Activated naive CD8-positive, alpha-beta T cell (primary cell): ENCODE measurements around the gene SNCB.
"Not testable (repeated sequence)": the region's sequence is repeated elsewhere in the genome, so short reads cannot be mapped to it uniquely, and the experiment has no call there.

ENCODE experiments used
- H3K27ac Mint-ChIP-seq: one replicate; pipeline ENCODE4 v1.8.0; 2021; ENCODE audit warnings: mixed read lengths
- H3K27me3 Mint-ChIP-seq: one replicate; pipeline ENCODE4 v1.8.0; 2021; ENCODE audit warnings: mixed read lengths
- H3K36me3 Mint-ChIP-seq: one replicate; pipeline ENCODE4 v1.8.0; 2021; ENCODE audit warnings: mixed read lengths
- H3K4me1 Mint-ChIP-seq: one replicate; pipeline ENCODE4 v1.8.0; 2021; ENCODE audit warnings: low read depth, mixed read lengths
- H3K4me3 Mint-ChIP-seq: one replicate; pipeline ENCODE4 v1.8.0; 2021; ENCODE audit warnings: mild to moderate bottlenecking, mixed read lengths
- H3K9me3 Mint-ChIP-seq: one replicate; pipeline ENCODE4 v1.8.0; 2021; ENCODE audit warnings: low read depth, mixed read lengths

SNCB gene

DNA sequence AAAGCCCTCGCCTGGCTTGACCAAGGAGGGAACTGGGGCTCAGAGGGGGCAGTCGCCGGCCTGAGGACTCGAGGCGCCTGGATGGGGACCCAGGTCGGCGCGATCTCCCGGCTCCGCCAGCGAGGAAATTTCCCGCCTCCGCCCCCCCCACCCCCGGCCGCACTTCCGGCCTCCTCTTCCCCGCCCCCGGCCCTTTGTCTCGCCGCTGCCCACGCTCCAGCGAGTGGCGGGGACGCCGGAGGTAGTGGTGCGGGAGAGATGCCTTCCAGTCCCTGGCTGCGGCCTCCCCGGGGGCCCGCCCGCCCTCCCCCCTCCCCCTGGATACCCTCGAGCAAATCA, 19.9 kb downstream of the SNCB start:
- H3K27ac Mint-ChIP-seq: no peak overlapping the region
- no peaks in the 10 kb centered on the region for H3K36me3 Mint-ChIP-seq
- peak overlapping the region; percentile 81 for H3K4me3 Mint-ChIP-seq
- peaks cover 13% of the 10 kb centered on the region for H3K4me1 Mint-ChIP-seq
- H3K27me3 Mint-ChIP-seq: peaks cover 26% of the 10 kb centered on the region
- no peaks in the 10 kb centered on the region for H3K9me3 Mint-ChIP-seq

DNA sequence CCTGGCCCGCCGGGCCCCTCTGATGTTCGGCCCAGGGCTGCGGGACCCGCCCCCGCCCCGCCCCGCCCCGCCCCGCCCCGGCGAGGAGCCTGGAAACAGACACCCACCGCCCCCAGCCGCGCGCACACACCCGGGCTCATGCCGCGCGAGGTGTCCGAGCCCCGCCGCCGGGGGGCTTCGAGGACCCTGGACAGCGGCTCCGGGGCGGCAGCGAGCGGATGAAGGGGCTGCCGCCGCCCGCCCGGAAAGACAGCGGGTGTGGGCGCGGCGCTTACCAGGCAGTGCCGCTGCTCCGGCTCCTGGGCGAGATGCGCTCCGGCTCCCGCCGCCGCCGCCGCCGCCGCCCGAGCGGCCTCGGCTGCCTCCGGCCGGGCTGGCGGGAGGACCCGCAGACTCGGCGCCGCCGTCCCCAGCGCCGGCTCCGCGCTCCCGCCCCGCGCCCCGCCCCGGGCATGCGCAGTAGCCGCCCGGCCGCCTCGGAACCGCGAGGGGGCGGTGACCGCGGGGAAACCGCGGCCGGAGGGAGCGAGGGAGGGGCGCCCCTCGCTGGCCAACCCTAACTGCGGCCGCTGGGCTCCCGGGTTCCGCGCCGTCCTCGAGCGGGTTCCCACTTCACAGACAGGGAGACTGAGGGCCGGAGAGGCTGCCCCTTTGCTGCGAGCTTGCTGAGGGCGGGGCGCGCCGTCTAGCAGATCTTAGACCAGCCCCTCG, 20.5 kb downstream of the SNCB start, which contains the start of gene GPRIN1:
TSS of gene GPRIN1 (minus strand) at position 433 of the 711 bp plus-strand sequence. CDS start 10,322 bp downstream, outside the sequence.
- H3K4me1 Mint-ChIP-seq: peaks cover 13% of the 10 kb centered on the region
- peak within 1 kb of the TSS; percentile 92 for H3K4me3 Mint-ChIP-seq
- no peaks in the 10 kb centered on the region for H3K36me3 Mint-ChIP-seq
- H3K27me3 Mint-ChIP-seq: peaks cover 26% of the 10 kb centered on the region
- no peak within 1 kb of the TSS for H3K27ac Mint-ChIP-seq
- no peaks in the 10 kb centered on the region for H3K9me3 Mint-ChIP-seq

GRCh38 chr5:176608937-176609723, 21.2 kb downstream of the SNCB start:
- Mint-ChIP-seq H3K27me3 (peaks cover 26% of the 10 kb centered on the region), H3K27ac (no peak overlapping the region), H3K9me3 (no peaks in the 10 kb centered on the region), H3K36me3 (no peaks in the 10 kb centered on the region), H3K4me1 (peaks cover 13% of the 10 kb centered on the region), H3K4me3 (peak overlapping the region; percentile 92)

- peaks cover 23% of the 10 kb centered on the region for H3K27me3 Mint-ChIP-seq
- no peak overlapping the region for H3K4me3 Mint-ChIP-seq
- H3K4me1 Mint-ChIP-seq: peaks cover 13% of the 10 kb centered on the region
- H3K9me3 Mint-ChIP-seq: no peaks in the 10 kb centered on the region
- no peak overlapping the region for H3K27ac Mint-ChIP-seq
- H3K36me3 Mint-ChIP-seq: no peaks in the 10 kb centered on the region
Measured at GRCh38 chr5:176608142-176608705, 22.1 kb downstream of the SNCB start.

DNA sequence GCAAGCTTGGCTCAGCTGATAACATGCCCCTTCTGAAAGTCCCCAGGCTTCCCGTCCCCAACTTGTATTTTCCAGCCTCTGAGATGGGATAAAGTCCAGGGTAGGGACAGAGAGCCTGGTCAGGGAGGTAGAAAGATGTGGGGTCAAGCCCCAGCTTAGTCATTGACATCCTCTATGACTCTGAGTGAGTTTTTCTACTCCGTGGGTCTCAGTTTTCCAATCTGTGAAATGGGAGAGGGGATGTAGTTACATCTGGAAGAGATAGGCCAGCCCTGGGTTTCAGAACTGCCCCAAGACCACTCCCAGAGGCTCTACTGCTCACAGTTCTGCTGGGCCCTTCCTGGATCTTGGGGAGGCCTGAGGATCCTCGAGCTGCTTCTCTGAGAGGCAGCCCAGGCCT, 23.5 kb downstream of the SNCB start:
- Mint-ChIP-seq H3K4me3 (no peak overlapping the region), H3K4me1 (peaks cover 13% of the 10 kb centered on the region)

GRCh38 chr5:176606032-176606431, 24.3 kb downstream of the SNCB start:
- Mint-ChIP-seq H3K9me3 (no peaks in the 10 kb centered on the region), H3K36me3 (no peaks in the 10 kb centered on the region), H3K4me1 (peaks cover 12% of the 10 kb centered on the region), H3K27ac (no peak overlapping the region), H3K27me3 (peaks cover 7% of the 10 kb centered on the region), H3K4me3 (no peak overlapping the region)

More for the DNA sequence above, 23.5 kb downstream of the SNCB start:
- no peaks in the 10 kb centered on the region for H3K9me3 Mint-ChIP-seq
- H3K36me3 Mint-ChIP-seq: no peaks in the 10 kb centered on the region
- no peak overlapping the region for H3K27ac Mint-ChIP-seq
- H3K27me3 Mint-ChIP-seq: peaks cover 12% of the 10 kb centered on the region

DNA sequence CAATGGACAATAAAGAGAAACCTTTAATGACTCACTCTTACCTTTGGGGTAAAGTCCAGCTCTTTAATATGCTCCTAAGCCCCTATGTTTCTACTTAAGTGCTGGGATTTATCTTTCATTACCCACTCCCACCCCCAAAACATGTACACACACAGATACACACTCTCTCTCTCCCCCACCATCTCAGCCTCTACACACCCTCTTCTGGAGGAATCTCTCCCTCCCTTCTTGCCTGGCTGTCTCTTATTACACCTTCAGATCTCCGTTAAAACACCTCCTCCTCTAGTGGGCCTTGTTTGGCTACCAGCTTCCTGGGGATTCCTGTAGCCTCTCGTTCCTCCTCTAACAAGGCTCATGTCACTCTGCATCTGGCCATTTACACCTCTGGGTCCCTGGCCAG, 27.2 kb downstream of the SNCB start:
- no peaks in the 10 kb centered on the region for H3K4me1 Mint-ChIP-seq
- no peak overlapping the region for H3K4me3 Mint-ChIP-seq
- no peaks in the 10 kb centered on the region for H3K36me3 Mint-ChIP-seq
- peaks cover 2% of the 10 kb centered on the region for H3K27me3 Mint-ChIP-seq
- H3K9me3 Mint-ChIP-seq: no peaks in the 10 kb centered on the region
- no peak overlapping the region for H3K27ac Mint-ChIP-seq

DNA sequence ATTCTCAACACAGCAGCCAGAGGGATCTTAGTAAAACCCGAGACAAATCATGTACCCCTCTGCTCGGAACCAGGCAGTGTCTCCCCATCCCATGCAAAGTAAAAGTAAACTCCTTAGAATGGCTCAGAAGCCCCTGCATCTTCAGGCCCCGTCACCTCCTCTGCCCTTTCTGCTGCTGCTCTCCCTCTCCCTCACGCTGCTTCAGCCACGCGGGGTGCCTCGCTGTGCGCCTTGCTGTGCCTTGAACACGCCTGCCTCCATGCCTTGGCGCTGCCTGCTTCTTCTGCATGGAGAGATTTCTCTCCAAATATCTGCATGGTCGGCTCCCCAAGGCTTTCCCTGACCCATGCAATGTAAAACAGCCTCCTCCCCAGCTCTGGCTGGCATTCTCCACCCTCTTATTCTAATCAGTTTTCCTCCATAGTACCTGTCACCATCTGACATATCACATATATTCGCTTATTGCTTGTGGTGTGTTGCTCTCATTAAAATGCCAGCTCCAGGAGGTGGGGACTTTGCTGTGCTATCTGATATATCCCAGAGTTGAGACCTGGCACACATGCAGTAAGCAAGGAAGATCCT, 28.3 kb downstream of the SNCB start:
- H3K27ac Mint-ChIP-seq: no peak overlapping the region
- H3K4me1 Mint-ChIP-seq: no peaks in the 10 kb centered on the region
- no peaks in the 10 kb centered on the region for H3K36me3 Mint-ChIP-seq

DNA sequence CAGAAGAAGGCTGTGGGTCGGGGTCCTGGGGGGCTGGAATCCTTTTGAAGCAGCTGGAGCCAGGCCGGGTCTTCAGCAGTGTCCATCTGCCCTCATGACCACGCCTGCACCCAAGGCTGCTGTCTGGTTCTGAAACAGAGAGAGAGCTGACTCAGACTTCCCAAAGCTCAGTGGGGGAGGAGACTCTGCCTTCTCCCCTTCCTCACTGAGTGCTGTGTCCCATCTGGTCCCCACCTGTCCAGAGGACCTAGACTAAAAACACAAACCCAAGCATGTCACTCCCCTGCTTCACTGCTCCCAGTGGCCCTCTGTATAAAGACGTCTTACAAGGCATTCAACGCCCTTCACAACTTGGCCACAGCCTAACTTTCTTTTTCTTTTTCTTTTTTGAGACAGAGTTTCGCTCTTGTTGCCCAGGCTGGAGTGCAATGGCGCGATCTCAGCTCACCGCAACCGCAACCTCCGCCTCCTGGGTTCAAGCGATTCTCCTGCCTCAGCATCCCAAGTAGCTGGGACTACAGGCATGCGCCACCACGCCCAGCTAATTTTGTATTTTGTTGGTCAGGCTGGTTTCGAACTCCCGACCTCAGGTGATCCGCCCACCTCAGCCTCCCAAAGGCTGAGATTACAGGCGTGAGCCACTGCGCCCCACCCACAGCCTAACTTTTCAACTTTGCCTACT, 30.4 kb downstream of the SNCB start:
- H3K27ac Mint-ChIP-seq, H3K27me3 Mint-ChIP-seq, H3K9me3 Mint-ChIP-seq, H3K4me3 Mint-ChIP-seq, H3K36me3 Mint-ChIP-seq, H3K4me1 Mint-ChIP-seq: not testable (repeated sequence)

More for the DNA sequence above, 28.3 kb downstream of the SNCB start:
- peaks cover 2% of the 10 kb centered on the region for H3K27me3 Mint-ChIP-seq
- H3K9me3 Mint-ChIP-seq: no peaks in the 10 kb centered on the region
- H3K4me3 Mint-ChIP-seq: no peak overlapping the region

DNA sequence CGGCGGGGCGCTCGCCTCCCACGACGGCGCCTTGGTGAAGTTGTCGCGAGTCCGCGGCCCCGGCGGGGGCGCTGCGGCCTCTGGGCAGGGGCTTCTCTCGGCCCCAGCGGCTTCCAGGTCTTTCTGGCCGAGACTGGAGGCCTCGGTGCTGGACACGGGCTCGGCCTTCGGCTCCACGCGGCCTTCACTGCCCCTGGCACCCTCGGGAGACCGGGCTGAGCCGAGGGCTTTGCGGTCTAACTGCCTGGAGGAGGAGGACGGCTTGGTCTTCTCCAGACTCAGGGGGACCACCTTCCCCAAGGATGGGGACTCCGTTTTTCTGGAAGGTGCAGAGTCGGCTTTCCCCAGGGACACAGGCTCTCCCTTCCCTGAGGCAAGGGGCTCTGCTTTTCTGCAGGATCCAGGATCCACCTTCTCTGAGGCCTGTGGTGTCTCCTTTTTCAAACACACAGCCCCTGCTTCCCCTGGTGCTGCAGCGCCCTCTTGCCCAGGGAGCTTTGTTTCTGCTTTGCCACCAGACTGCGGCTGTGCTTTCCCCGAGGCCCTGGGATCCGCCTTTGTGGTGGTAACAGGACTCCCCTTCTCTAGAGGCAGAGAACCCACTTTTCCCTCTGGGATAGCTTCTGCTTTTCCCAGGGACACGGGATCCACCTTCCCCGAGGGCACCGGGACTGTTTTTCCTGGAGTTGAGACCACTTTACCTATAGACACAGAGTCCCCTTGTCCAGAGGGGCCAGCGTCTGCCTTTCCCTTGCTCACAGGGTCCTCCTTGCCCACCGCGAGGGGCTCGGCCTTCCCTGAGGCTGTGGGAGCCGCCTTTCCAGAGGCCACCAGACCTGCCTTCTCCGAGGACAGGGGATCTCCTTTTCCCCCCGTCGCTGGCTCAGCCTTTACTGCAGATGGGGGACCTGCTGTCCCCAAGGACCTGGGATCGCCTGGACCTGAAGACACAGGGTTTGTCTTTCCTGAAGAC, 32.6 kb downstream of the SNCB start:
- peaks cover 2% of the 10 kb centered on the region for H3K27me3 Mint-ChIP-seq
- H3K4me3 Mint-ChIP-seq: peak overlapping the region; percentile 46
- H3K27ac Mint-ChIP-seq: no peak overlapping the region

GRCh38 chr5:176596689-176597416, 33.5 kb downstream of the SNCB start:
- peaks cover 4% of the 10 kb centered on the region for H3K4me1 Mint-ChIP-seq
- no peaks in the 10 kb centered on the region for H3K36me3 Mint-ChIP-seq
- H3K27me3 Mint-ChIP-seq: peaks cover 2% of the 10 kb centered on the region
- H3K4me3 Mint-ChIP-seq: peak overlapping the region; percentile 77
- H3K9me3 Mint-ChIP-seq: no peaks in the 10 kb centered on the region
- peak overlapping the region; percentile 64 for H3K27ac Mint-ChIP-seq

More for the DNA sequence above, 32.6 kb downstream of the SNCB start:
- H3K36me3 Mint-ChIP-seq: no peaks in the 10 kb centered on the region
- H3K9me3 Mint-ChIP-seq: no peaks in the 10 kb centered on the region
- peaks cover 4% of the 10 kb centered on the region for H3K4me1 Mint-ChIP-seq

DNA sequence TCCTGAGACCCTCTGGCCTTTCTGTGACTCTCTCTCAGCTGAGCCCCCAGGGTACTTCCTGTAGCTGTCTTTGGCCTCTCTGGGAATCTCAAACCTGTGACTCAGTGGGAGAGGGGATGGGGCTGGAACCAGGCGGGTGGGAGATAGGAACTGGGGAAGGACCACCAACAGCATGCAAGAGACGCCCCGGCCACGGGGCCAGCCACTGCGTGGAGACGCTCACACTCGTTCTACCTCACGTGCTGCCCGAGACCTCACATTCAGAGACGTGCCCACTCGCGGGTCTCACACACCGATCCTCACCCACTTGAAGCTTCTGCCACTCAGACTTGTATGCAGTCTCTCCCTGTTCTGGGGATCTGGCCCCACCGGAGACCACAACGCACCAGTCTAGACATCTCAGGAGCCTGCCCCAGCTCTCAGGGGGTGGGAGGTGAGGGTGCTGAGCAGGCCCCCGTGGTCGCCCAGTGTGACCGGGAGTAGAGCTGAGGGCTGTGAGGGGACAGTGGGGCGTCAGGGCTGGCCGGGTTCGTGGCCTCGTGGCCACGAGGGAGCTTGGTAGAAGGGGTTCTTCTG, 34.2 kb downstream of the SNCB start:
- Mint-ChIP-seq H3K27ac (peak overlapping the region; percentile 64), H3K27me3 (peaks cover 2% of the 10 kb centered on the region), H3K4me3 (peak overlapping the region; percentile 77)

GRCh38 chr5:176595386-176595943, 34.9 kb downstream of the SNCB start:
- Mint-ChIP-seq H3K27me3 (peaks cover 2% of the 10 kb centered on the region), H3K27ac (no peak overlapping the region)

More for the DNA sequence above, 34.2 kb downstream of the SNCB start:
- peaks cover 4% of the 10 kb centered on the region for H3K4me1 Mint-ChIP-seq
- no peaks in the 10 kb centered on the region for H3K36me3 Mint-ChIP-seq
- no peaks in the 10 kb centered on the region for H3K9me3 Mint-ChIP-seq

More at GRCh38 chr5:176595386-176595943, 34.9 kb downstream of the SNCB start:
- Mint-ChIP-seq H3K4me3 (no peak overlapping the region), H3K9me3 (no peaks in the 10 kb centered on the region), H3K4me1 (peaks cover 4% of the 10 kb centered on the region), H3K36me3 (no peaks in the 10 kb centered on the region)
